HG02884 (cell line): Measurements from ENCODE around the gene ZNF423.
"Not testable (repeated sequence)": the region's sequence is repeated elsewhere in the genome, so short reads cannot be mapped to it uniquely, and the experiment has no call there.

Source experiments
- ATAC-seq: cut with Tn5 transposase; IDR thresholded peaks from one replicate; pipeline ENCODE4 v1.9.1; 2021; ENCODE audit warnings: mild to moderate bottlenecking, moderate library complexity; ENCODE audit not compliant: unreplicated experiment

ZNF423 gene

GRCh38 chr16:49523435-49524159, 332.3 kb downstream of the ZNF423 start:
- ATAC-seq, result no peak

DNA sequence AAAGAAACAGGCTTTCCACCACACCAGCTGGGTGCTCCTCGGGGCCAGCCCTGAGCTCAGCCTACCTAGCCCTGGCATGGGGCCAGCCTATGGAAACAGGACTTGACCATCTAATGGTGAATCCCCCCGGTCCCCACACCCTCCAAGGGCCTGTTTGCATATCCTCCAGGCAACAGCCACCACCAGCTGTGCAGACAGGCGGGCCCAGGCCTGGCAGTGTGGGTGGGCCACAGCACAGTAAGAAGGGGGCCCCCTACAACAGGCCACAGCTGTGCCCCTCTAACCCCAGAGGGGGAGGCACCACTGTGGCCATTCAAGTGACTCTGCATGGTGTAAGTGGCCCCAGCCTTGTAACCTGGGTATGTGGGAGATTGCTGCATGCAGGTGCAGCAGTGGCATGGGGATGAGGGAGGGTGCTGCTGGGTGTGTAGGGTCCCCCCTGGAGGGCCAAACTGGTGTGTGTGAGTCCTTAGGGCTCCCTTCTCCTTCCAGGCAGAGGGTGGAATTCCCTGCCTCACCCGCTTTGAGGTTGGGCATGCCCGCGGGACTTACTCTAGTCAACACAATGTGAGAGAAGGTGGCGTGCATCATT, 334.1 kb downstream of the ZNF423 start:
- no peak for ATAC-seq

DNA sequence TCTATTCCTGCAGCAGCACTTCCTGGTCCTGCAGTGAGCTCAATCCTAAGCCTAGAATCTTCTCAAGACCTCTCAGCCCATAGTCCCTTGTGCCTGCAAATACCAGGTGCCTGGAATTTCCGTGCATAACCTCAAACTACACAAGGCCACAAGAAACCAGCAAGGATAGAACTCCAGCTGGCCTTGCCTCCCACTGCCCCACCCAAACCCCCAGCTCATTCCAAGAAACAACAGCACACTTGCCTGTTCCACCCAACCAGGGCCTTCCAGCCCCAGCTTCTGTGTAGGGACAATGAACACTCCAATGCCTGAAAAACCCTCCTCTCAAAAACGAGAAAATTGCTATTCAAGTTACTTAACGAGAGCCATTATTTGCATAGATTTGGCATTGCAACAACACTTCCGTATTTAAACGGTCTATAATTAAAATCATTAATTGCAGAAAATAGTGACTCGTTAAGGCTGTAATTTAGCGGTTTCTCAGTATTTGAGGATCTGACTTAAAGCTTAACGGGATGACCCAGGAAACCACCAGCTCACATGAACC, 335.3 kb downstream of the ZNF423 start:
- no peak for ATAC-seq

- ATAC-seq, result no peak
Measured at GRCh38 chr16:49519741-49520140, 336.2 kb downstream of the ZNF423 start.

- no peak for ATAC-seq
Measured at GRCh38 chr16:49519008-49519656, 336.8 kb downstream of the ZNF423 start.

DNA sequence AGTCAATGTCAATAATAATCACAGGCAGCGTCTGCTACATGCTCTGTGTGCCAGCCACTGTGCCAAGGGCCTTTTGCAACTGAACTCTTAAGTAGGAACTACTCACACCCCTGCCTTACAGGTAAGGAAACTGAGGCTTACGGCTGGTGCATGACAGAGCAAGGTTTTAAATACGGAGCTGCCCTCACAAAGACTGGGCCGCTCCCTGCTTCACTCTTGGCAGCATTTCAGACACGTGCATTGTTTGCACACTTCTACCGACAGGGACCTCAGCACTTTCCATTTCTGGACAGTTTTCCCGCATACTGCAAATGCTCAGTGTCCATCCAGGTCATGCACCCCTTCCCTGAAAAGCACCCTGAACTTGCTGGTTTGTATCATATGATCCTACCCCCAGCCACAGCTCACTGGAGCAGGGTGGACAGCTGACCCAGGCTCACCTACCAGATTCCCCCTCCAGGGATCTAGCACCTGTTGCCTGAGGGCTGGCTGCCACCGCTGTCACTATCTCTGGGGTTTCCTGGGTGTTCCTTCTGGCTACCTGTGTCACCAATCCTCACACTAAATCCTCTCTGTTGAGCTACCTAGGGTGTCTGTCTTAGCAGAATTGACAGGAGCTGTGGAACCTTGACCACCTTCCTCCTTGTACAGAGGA, 339.4 kb downstream of the ZNF423 start:
- no peak for ATAC-seq

DNA sequence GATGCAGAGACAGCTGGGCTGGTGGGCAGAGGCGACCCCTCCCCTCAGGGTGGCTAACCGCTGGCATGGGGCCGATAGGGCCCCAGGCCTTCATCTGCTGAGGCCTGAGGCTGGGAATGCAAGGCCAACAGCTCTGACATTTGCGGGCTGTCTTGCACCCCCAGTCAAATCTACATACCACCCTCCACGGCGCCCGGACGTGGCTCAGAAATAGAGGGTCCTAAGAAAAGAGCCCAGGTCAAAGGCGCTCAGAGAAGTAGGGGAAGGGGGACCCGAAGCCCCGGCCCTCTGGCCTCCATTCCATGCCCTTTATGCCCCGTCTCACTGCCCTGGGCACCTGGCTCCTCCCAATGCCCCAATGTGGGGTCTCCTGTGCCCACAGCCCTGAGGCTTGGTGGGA, 340.1 kb downstream of the ZNF423 start:
- no peak for ATAC-seq

- ATAC-seq, result no peak
Measured at GRCh38 chr16:49515016-49515565, 340.8 kb downstream of the ZNF423 start.

DNA sequence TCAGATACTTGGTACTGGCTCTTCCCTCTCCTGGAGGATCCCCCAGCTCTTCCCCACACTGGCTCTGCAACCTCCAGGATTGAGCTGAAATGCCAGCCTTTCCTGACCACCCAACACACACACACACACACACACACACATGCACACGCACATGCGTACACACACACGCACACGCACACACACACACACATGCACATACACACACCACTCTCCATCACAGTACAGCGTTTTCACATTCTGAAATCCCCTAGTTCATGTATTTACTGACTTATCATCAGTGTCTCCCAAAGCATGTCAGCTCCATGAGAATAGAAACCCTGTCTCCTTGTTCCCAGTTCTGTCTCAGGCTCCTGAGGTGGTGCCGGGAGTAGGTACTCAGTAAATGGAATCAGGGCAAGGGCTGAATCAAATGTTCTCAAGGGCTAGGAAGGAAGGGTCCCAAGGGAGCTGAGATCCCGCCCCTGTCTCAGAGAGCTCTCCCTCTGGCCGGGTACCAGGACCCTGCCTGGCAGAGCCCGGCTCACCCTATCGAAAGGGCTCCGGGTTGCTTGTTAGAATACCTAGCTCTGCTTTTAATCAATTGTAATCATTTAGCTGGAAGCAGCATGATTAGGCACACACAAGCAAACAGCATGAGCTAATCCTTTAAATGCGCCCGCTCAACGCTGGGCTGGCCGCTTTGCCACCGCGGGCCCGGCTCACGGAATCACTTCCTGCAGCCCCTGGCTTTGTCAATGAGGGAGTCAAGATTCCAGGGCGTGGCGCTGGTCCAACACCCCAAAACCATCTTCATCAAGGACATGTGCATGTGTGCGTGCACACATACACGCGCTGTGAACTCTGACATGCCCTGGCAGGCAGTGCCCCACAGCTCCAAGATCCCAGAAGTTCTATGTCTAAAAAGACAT, 341.6 kb downstream of the ZNF423 start:
- ATAC-seq, result no peak

GRCh38 chr16:49513040-49513439, 342.9 kb downstream of the ZNF423 start:
- ATAC-seq, result no peak

GRCh38 chr16:49510654-49511305, 345.1 kb downstream of the ZNF423 start:
- no peak for ATAC-seq

GRCh38 chr16:49510141-49510540, 345.8 kb downstream of the ZNF423 start:
- no peak for ATAC-seq

- not testable (repeated sequence) for ATAC-seq
Measured at GRCh38 chr16:49506058-49507013, 349.6 kb downstream of the ZNF423 start.

- ATAC-seq, result no peak
Measured at GRCh38 chr16:49505556-49505955, 350.4 kb downstream of the ZNF423 start.

DNA sequence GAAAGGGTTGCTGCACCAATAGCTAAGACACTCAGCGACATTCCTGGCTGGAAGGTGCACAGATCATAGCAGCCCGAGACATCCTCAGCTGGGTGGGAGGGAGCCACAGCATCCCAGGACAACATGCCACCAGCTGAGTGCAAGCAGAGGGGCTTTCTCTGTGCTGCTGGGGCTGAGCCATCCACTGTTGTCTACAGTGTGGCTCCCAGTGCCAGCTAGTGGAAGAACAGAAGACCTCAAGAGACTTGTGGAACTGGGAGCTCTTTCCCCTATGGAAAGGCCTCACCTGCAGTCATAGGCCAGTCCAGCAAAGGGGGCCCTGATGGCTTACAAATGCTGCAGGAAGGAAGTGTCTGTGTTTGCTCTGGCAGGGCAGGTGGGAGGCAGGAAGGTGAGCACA, 351.3 kb downstream of the ZNF423 start:
- ATAC-seq, result no peak

GRCh38 chr16:49504023-49504364, 351.9 kb downstream of the ZNF423 start:
- no peak for ATAC-seq

GRCh38 chr16:49503256-49504022, 352.5 kb downstream of the ZNF423 start:
- no peak for ATAC-seq
